Endothelial cell of umbilical vein (primary cell): Measurements from ENCODE around the gene PRMT9. TPM values are rescaled to one million over a fixed set of nuclear protein-coding genes. Genes with fewer than 3 reads are reported as not detected.

Experiments used
- BruUV-seq: library from RNA; stranded (reverse); fragments of 400-500 nt; replicated peaks from 2 replicates; lab custom pipeline; 2021; lab: Mats Ljungman, UMichigan
- CTCF ChIA-PET: fragments of 300-600, 350-600 bp; sonication (Branson Sonifier 250); formaldehyde crosslinking; loops from one replicate; lab custom pipeline; 2021; ENCODE audit warnings: antibody characterized with exemption, inconsistent platforms; lab: Charles Lee
- POLR2A ChIA-PET: fragments of 300-600, 350-600 bp; sonication (Branson Sonifier 250); formaldehyde crosslinking; loops from one replicate; lab custom pipeline; 2021; ENCODE audit warnings: antibody characterized with exemption, inconsistent platforms; lab: Charles Lee
- DNase-seq: peaks from one replicate; pipeline ENCODE4 v3.0.0-alpha.2; 2011; ENCODE audit warnings: low read depth, low spot score
- FAIRE-seq: peaks from 2 replicates; lab custom pipeline; 2011; peaks lifted over from hg19 to GRCh38; lab: Jason Lieb, UNC
- H2AFZ ChIP-seq: 2 replicates; pipeline ENCODE4 v1.6.0; 2012; ENCODE audit warnings: low read depth, low read length, control low read depth, inconsistent platforms
- H3K27ac ChIP-seq: 2 replicates; pipeline ENCODE4 v1.5.1; 2011; ENCODE audit warnings: low read depth, mild to moderate bottlenecking, control low read depth, low read length, moderate library complexity; ENCODE audit not compliant: insufficient read depth
- H3K27me3 ChIP-seq, 2 experiments: 2 replicates each; pipeline versions ENCODE4 v1.6.0 to v1.6.1; 2011; ENCODE audit warnings: low read length in 2 of 2, mixed read lengths in 1 of 2; ENCODE audit not compliant: control insufficient read depth in 2 of 2, insufficient read depth in 2 of 2
- H3K36me3 ChIP-seq, 2 experiments: 2 replicates in 1 of 2; 3 replicates in 1 of 2; pipeline ENCODE4 v1.5.1; 2011; ENCODE audit warnings: low read length in 2 of 2, mild to moderate bottlenecking in 1 of 2, moderate library complexity in 1 of 2; ENCODE audit not compliant: control insufficient read depth in 2 of 2, insufficient read depth in 2 of 2; ENCODE audit errors: extremely low read depth in 1 of 2
- H3K4me1 ChIP-seq: 3 replicates; pipeline ENCODE4 v1.5.1; 2011; ENCODE audit warnings: mild to moderate bottlenecking, low read length; ENCODE audit not compliant: control insufficient read depth, insufficient read depth; ENCODE audit errors: extremely low read depth
- H3K4me2 ChIP-seq: 2 replicates; pipeline ENCODE4 v1.6.1; 2011; ENCODE audit warnings: low read length, control low read depth, mixed read lengths; ENCODE audit not compliant: insufficient read depth
- H3K4me3 ChIP-seq, 3 experiments: fragments of 200-600 bp in 1 of 3; sonication (generic), shearing (Covaris generic) in 1 of 3; replicated peaks in 1 of 3; 2 replicates each; pipeline ENCODE4 v1.5.1; 2011 to 2016; ENCODE audit warnings: control low read depth in 3 of 3, low read length in 3 of 3, mild to moderate bottlenecking in 2 of 3, inconsistent platforms in 1 of 3, low read depth in 1 of 3, moderate library complexity in 1 of 3; ENCODE audit not compliant: insufficient read depth in 1 of 3
- H3K79me2 ChIP-seq: 2 replicates; pipeline ENCODE4 v1.6.0; 2012; ENCODE audit warnings: low read length, inconsistent platforms; ENCODE audit not compliant: control insufficient read depth, insufficient read depth
- H3K9ac ChIP-seq: replicated peaks from 2 replicates; pipeline ENCODE3; 2011; ENCODE audit warnings: low read length, control low read depth; ENCODE audit not compliant: insufficient read depth; ENCODE audit errors: extremely low read depth
- H3K9me1 ChIP-seq: replicated peaks from 3 replicates; pipeline ENCODE4 v1.6.0; 2011; ENCODE audit warnings: mild to moderate bottlenecking, low read length; ENCODE audit not compliant: control insufficient read depth, insufficient read depth; ENCODE audit errors: extremely low read depth
- H3K9me3 ChIP-seq: replicated peaks from 2 replicates; pipeline ENCODE4 v1.5.1; 2012; ENCODE audit warnings: low read length, inconsistent platforms; ENCODE audit not compliant: control insufficient read depth, insufficient read depth
- H4K20me1 ChIP-seq: replicated peaks from 2 replicates; pipeline ENCODE3; 2011; ENCODE audit warnings: mild to moderate bottlenecking, low read length; ENCODE audit not compliant: control insufficient read depth, insufficient read depth; ENCODE audit errors: extremely low read depth
- EZH2 ChIP-seq: IDR thresholded peaks from 2 replicates; pipeline ENCODE4 v1.6.1; 2012; ENCODE audit warnings: borderline replicate concordance, low read depth, mild to moderate bottlenecking, moderate library complexity, low read length, inconsistent platforms; ENCODE audit not compliant: severe bottlenecking
- FOS ChIP-seq: IDR thresholded peaks from 2 replicates; pipeline ENCODE4 v1.6.1; 2011; ENCODE audit warnings: mild to moderate bottlenecking, low read length, moderate library complexity, borderline replicate concordance; ENCODE audit not compliant: insufficient read depth
- GATA2 ChIP-seq: IDR thresholded peaks from 2 replicates; pipeline ENCODE4 v1.7.0; 2011; ENCODE audit warnings: low read depth, mild to moderate bottlenecking, moderate library complexity, mixed read lengths, low read length; ENCODE audit not compliant: insufficient read length, insufficient read depth
- JUN ChIP-seq: IDR thresholded peaks from 2 replicates; pipeline ENCODE4 v1.6.1; 2011; ENCODE audit warnings: borderline replicate concordance, low read depth; ENCODE audit not compliant: insufficient read length, insufficient read depth
- MAX ChIP-seq: IDR thresholded peaks from 2 replicates; pipeline ENCODE4 v1.6.1; 2011; ENCODE audit not compliant: insufficient read depth, insufficient read length
- MYC ChIP-seq: IDR thresholded peaks from one replicate; pipeline ENCODE4 v1.6.1; 2011; ENCODE audit warnings: mild to moderate bottlenecking, low read depth, low read length
- POLR2A ChIP-seq: IDR thresholded peaks from 2 replicates; pipeline ENCODE4 v1.6.1; 2012; ENCODE audit warnings: low read depth, mild to moderate bottlenecking, control low read depth, low read length
- POLR2AphosphoS5 ChIP-seq: IDR thresholded peaks from 2 replicates; pipeline ENCODE4 v1.6.1; 2012; ENCODE audit warnings: low read depth, mild to moderate bottlenecking, control low read depth, low read length, moderate library complexity; ENCODE audit not compliant: insufficient read depth
- dilution Hi-C: fragments of 300-500 bp; cut with MboI; formaldehyde crosslinking; loops from one replicate; pipeline ENCODE4 v1.15.0; 2019; ENCODE audit warnings: low sequenced_read_pairs; ENCODE audit not compliant: extremely low pct_ligation_motif_present
- intact Hi-C: fragments of 100-400 bp; cut with micrococcal nuclease; formaldehyde crosslinking; loops from one replicate; pipeline ENCODE4 v1.10.0; 2022
- polyA plus RNA-seq, 4 experiments: library from polyadenylated mRNA; depleted of rRNA in 3 of 4; stranded (reverse) in 3 of 4; unstranded in 1 of 4; fragments of >200 nt; gene quantifications; 2 replicates each; pipeline versions ENCODE4 v1.2.1 to v1.2.3, GENCODE V29; 2011 to 2012; ENCODE audit warnings: missing spikeins in 1 of 4
- total RNA-seq: library from RNA; stranded (reverse); gene quantifications from 2 replicates; pipeline ENCODE4 v1.2.3, GENCODE V29; 2021
- TF ChIP-seq, protein P1 (sequence below), 2 donors: IDR thresholded peaks; 1 replicate in 1 of 2; 2 replicates in 1 of 2; pipeline ENCODE4 v1.5.1; 2011; ENCODE audit warnings: low read length in 2 of 2, mild to moderate bottlenecking in 2 of 2, moderate library complexity in 2 of 2, control low read depth in 1 of 2, inconsistent platforms in 1 of 2, low read depth in 1 of 2; ENCODE audit not compliant: insufficient read depth in 1 of 2; ENCODE audit errors: extremely low read depth in 1 of 2

PRMT9 gene
- total and polyA plus RNA-seq, 2 donors (not counting 3 experiments of a cell fraction or from before 2014, with no cell fraction given): 3.2 to 9.0 TPM

DNA sequence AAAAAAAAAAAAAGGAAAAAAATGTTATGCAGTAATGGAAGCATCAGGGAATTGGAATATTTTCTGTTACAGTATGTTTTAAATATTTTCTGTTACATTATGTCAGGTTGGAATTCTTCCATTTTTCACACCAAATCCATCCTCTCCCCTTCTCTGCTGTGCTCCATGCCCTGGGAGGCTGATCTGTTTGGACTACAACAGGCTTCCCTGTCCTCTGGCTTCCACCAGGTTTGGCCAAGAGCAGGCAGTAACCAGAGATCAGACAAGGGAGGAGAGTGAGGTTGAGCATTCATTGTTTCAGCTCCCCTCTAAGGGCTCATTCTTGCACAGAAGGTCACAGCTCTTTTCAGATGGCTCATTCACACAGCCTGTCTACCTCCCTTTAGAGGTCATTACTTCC lies 78.5 kb downstream of the PRMT9 start:
- no peak for DNase-seq
- H4K20me1 ChIP-seq: no peaks in the 10 kb centered on the region
- POLR2A ChIA-PET: no interaction called here
- H3K9me3 ChIP-seq: no peaks in the 10 kb centered on the region
- no peaks in the 10 kb centered on the region for H3K36me3 ChIP-seq
- H3K4me3 ChIP-seq: no peak overlapping the region
- no peaks in the 10 kb centered on the region for H3K79me2 ChIP-seq
- TF ChIP-seq FOS (no peak), MYC (no peak)
- H3K4me1 ChIP-seq: no peaks in the 10 kb centered on the region
- no peaks in the 10 kb centered on the region for H3K9me1 ChIP-seq
- no TSS peak for BruUV-seq
- no peak overlapping the region for H3K9ac ChIP-seq
- dilution Hi-C loops: no loop called here
- peaks cover 5 to 9% of the 10 kb centered on the region in 2 experiments for H3K27me3 ChIP-seq
- FAIRE-seq: no peak
- intact Hi-C loops: no loop called here
- no peak overlapping the region for H2AFZ ChIP-seq
- CTCF ChIA-PET: interaction anchor here (3.1 kb wide), 1 partner anchor 261 kb away, joined by 16 read pairs; no protein-coding TSS in a partner anchor
- H3K27ac ChIP-seq: no peak overlapping the region
- H3K4me2 ChIP-seq: no peak overlapping the region

DNA sequence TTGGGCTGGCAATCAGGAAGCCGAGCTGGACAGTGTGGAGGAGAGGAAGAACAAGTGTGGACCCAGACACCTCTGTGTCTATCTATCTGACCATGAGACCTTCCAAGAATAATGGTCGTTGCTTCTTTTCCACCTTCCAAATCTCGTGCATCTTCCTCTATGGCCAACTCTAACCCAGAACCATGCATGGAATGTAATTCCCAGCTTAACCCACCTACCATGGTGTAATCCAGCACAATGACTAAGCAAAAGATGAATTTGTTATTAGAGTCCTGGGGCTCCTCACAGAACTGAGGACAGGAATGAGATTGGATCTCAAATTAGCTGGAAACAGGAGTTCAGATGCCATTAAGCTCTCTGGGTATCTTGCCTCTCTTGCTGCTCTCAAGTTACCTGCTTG lies 84.2 kb downstream of the PRMT9 start:
- peaks cover 4% of the 10 kb centered on the region for H3K4me1 ChIP-seq
- no peaks in the 10 kb centered on the region for H3K9me3 ChIP-seq
- no peak overlapping the region for H3K9ac ChIP-seq

More for the DNA sequence above, 84.2 kb downstream of the PRMT9 start:
- TF ChIP-seq, protein P1, sequence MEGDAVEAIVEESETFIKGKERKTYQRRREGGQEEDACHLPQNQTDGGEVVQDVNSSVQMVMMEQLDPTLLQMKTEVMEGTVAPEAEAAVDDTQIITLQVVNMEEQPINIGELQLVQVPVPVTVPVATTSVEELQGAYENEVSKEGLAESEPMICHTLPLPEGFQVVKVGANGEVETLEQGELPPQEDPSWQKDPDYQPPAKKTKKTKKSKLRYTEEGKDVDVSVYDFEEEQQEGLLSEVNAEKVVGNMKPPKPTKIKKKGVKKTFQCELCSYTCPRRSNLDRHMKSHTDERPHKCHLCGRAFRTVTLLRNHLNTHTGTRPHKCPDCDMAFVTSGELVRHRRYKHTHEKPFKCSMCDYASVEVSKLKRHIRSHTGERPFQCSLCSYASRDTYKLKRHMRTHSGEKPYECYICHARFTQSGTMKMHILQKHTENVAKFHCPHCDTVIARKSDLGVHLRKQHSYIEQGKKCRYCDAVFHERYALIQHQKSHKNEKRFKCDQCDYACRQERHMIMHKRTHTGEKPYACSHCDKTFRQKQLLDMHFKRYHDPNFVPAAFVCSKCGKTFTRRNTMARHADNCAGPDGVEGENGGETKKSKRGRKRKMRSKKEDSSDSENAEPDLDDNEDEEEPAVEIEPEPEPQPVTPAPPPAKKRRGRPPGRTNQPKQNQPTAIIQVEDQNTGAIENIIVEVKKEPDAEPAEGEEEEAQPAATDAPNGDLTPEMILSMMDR (IDR thresholded peaks at IDR 0.05; ENCODE audit: extremely low read depth in 1 of 2, insufficient read depth in 1 of 2, low read depth in 1 of 2, low read length in 2 of 2): no peak
- TF ChIP-seq POLR2AphosphoS5 (no peak), GATA2 (no peak), MYC (no peak), JUN (no peak), EZH2 (no peak), POLR2A (no peak), MAX (no peak), FOS (no peak)
- intact Hi-C loops: no loop called here
- Histone ChIP-seq H3K27ac (no peak overlapping the region), H3K27me3 (no peaks in the 10 kb centered on the region), H3K4me3 (no peak overlapping the region), H3K9me1 (no peaks in the 10 kb centered on the region), H3K4me2 (no peak overlapping the region), H3K79me2 (no peaks in the 10 kb centered on the region), H4K20me1 (no peaks in the 10 kb centered on the region), H2AFZ (no peak overlapping the region), H3K36me3 (no peaks in the 10 kb centered on the region)
- BruUV-seq: no TSS peak
- dilution Hi-C loops: no loop called here
- FAIRE-seq: no peak
- ChIA-PET CTCF (interaction anchor here (1.4 to 2.8 kb wide), 2 partner anchors 81 to 266 kb away, joined by 7 to 21 read pairs; no protein-coding TSS in a partner anchor), POLR2A (no interaction called here)
- no peak for DNase-seq
